SKM-1 treated with dmso at 0.1 percent for 144 hours (cell line): Measurements from ENCODE around the gene PIR.
A peak's percentile ranks its signal among the peaks of the same experiment; 100 is the strongest.

Experiments used
- DNase-seq: peaks from one replicate; lab custom pipeline; 2025; ENCODE audit not compliant: unreplicated experiment; lab: John Stamatoyannopoulos, UW

Gene PIR

DNA sequence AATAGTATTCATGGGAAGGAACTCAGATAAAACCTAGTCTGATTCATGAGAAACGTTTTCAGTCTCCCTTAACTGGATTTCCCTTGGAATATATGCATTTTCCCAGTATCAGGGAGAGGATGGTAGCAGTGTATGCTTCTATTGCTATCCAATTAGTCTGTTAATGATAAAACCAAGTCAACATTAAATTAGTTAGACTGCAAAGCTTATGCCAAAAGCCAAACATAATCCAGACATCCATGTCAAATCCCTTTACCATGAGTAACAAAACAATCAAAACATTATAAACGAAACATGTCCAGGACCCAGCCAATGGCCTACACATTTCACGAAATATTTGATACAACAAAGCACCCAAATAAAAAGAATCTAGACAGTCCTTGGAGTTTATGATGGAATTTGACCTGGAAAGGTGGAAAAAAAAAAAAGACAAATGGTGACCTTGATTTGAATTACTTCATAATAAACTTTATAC, 74.4 kb downstream of the PIR start:
- DNase-seq, result no peak

DNA sequence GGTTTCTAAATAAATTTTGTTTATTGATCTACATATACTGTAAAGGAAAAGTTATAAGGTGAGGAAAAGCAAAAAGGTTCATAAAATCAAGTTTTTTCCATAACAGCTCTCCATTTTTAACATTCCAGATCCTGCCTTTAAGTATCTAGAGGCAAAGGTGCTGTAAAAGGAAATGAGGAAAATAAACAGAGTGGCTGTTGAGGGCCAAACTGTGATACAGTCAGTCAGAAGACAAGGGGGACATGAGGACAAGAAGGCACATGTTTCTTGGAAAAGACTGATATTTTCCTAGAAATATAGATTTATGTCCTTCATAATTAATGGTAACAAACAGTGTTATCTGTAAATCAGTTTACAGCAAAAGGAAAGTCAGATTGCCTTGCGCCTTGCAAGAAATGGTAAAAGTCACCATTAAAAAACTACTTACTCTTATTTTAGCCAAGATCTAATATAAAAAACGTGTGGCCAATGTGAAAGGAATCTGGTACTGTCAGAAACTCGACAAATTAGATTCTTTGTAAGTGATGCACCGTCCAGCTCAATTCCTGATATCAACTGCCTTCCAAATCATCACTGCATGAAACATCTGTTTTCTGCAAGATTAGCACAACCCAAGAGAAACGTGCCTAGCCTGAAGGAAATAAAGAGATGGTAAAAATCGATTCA, 75.0 kb downstream of the PIR start:
- no peak for DNase-seq

DNA sequence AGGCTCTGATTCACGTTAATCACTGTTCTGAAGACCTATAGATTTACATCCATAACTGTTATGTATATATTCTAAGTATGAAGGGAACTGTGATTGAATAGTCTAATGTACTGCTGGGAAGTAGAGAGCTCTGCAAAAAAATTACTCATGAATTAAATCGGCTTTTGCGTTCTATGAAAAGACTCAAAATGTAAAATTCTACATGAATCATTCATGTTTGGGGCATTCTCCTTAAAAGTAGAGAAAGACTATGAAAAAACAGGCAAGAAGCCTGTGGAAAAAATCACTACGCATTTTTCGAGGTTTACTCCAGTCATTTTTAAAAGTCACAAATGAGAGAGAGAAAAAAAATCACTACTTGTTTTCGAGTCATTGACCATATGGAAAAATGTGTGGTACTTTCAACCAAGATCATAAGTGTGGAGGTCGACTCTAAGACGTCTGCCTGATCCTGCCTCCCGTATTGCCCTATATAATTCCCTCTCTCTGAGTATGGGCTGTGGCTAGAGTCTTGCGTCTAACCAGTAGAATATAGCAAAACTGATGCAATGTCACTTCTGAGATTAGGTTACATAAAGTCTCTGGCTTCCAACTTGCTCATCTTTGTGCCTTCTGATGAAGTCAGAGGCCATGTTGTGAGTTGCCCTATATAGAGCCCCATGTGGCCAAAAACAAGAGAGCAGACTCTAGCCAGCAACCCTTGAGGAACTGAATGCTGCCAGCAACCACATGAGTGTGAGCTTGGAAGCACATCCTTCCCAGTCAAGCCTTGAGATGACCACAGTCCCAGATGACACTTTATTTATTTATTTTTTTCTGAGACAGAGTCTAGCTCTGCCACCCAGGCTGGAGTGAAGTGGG, 76.8 kb downstream of the PIR start:
- no peak for DNase-seq

DNA sequence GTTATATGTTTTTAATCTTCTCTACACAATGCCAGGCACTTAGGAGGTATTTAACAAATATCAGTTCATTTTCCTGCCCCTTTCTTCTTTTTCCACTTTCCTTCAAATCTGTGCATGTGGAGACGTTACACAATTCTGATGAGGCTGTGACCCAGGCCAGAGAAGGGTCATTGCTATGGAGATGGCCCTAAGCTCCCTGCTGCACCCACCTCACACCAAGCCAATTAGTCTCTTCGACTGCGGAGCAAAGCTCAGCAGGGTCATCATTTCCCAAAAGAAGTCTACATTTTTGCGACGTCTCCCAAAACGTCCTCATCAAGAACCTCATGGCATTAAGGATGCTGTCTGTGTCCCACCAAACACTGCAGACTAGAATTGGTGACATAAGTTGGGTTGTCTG, 80.0 kb downstream of the PIR start:
- DNase-seq, result no peak

DNA sequence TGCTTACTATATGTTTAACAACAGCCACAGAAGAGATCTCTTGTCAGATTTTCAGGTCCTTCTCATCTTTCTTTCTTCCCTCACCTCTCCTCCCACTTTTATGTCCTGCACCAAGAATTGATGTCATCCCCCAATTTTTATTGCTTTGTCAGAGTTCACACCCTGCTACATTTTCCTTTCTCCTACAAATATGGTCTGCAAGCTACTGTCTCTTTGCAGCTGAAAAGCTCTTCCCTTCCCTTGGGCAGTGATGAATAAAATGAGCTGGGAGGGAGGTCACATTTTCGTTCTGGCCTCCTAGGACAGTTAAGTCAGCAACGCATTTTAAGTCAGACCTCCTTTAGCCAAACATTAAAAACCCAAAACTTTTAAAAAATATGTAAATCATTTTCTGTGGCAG, 82.2 kb downstream of the PIR start:
- no peak for DNase-seq

DNA sequence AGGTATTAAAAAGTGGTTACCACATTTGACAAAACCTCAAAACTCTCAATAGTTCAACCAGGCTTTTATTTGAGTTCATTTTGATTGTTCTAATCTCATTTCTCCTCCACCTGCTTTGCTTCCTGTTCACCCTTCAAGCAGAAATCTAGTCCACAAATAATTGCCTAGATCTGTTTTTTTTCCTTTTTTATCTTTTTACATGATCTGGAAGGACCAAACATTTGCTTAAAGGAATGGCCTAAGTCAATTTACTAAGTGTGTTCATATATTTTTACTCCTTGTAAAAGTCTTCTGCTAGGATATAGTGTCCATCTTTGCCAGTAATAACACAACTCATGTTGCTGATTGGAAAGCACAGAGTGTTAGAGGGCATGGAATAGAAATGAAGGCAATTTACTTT, 82.7 kb downstream of the PIR start:
- no peak for DNase-seq

DNA sequence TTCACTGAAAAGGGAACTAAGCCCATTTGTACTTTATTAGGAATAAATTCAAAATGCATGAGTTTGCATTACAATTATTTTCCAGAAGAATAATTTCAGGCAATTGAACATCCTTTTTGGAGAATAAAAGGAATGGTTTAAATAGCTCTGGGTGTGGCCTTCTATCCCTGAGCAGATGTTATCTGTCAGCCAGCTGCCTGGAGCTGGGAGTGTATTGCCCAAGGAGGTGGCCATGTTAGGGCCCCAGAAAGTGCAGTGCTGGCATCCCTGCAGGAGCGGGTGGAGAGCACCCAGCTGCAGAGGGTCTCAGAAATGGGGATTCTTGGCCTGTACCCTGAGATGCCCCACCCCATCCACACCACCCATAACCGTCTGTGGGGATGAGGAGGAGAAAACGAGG, 87.3 kb downstream of the PIR start:
- no peak for DNase-seq

DNA sequence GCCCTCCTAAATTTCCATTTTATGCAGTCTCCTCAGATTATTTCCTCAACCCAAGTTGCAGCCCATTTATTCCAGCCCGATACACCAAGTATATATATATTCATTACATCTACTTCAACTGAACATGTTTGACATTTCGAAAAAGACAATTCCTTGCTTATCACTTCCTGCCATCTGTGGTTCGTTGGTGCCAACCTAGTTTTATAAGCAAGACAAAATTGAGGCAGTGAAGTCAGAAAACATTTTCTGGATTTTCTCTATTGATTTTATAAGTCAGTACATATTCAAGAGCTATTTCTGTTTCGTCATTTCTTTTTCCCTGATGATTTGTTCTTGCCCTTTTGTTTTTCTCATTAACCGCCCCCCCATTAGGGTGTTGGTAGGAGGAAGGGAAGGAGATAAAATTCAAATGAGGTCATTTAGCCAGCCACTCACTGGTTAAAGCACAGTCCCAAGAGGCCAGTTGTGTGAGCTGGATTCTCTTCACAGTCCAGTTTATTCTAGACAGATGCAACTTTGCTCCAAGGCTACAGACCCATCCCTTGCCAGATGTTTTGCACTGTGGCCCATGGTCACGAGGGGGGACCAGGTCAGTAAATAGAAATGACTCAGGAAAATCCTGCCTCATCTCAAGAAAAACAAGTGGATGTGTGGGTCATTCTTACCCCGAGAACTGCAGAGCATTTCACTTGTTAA, 88.6 kb downstream of the PIR start:
- no peak for DNase-seq

DNA sequence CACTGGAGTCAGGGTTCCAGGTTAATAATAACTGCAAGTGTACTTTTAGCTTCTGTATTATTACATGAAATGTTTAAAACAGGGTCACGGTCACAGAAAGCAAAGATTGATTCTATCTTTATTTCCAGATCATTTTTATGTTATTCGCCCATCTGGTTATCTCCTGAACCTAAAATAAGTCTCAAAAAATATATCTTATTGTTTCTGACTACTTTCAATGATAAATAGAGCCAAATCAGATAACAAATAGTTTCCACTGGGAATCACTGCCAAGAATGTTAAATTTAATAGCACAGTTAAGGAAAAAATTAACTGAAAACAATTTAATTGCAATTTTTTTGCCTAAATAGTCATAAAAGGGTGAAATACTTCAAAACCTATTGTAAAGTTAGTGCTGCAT, 91.8 kb downstream of the PIR start:
- DNase-seq, result no peak

DNA sequence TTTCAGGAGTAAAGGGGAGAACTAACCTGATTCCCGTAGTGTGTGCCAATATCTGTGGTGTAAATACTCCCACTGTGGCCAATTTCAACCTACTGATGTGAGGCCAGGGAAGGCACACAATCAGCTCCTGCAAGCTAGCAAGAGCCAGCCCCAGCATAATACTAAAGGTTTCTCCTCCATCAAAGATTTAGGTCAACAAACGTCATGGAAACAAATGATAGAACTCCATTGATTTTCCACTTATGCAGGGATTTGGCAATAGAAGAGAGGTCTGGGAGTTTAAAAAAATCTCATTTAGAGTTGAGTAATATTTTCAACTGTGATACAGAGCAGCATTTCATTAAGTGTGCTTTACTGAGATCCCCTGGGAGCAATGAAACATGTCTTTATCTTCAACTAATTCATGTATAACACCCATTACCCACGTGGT, 93.2 kb downstream of the PIR start:
- DNase-seq, result no peak

DNA sequence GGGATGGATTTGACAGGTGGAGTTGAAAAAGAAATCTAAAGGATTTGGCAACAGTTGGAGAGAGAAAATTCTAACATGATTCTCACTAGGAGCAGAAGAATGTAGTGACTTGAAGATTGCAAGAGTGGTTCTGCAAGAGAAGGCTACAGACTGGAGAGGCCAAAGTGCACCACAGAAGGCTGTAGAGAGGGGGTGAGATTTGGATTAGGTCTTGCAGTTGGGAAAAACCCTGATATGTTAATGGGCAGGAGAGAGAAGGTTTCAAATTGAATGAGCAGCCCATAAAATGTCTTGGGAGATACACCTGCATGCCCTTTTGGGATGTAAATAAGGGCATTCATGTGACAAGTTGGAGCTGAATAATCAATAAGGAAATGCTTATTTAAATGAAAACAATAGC, 94.3 kb downstream of the PIR start:
- no peak for DNase-seq

DNA sequence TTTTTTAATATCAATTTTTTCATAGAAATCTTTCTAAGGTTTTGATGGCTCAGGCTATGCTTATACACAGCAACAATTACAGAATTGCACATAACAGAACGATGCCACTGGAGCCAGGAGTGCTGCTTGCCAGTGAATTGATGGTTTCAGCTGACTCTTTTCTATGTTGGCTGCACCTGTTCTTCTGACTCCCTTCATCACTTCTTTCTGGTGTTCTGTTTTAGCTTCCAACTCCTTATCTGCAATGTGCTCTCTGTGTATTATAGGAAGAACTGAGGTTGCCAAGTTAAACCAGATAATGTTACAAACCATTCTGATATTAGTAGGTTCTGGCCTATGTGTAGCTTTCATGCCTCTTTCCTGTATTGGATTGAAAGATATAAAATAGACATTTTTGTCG, 97.3 kb downstream of the PIR start:
- DNase-seq, result no peak

DNA sequence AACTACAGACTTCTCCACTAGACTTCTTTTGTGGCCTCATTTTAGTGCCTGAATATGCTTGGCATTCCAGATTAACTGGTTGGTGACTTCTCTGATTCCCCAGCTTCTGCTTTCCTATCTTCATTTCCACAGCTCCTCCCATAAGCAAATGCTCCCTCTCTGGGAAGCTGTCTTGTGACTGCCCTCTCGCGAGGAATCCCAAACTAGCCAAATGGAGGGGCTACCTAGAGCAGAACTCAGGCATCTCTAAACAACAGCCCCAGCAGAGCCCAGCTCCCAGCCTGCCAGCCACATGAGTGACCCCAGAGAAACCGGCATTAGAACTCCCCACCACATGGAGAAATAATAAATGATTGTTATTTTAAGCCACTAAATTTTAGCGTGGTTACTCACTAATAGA, 101.3 kb downstream of the PIR start:
- no peak for DNase-seq

DNA sequence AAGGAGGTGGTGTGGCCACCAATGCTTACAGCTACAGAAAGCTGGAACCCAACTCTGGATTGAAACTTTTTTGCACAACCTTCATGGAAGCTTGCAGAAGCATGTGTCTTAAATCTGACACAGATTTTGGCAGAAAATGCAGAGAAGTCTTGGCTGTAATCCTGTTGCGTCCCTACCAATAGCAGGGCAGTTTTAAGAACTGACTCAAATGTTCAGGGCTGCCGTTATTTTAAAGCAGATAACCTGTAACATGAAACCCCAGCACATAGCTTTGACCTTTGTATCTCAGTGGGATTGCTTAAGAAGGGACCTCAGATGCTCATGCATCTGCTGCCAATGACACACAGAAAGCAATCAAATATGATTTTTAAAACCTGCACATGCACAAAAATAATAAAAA, 108.8 kb downstream of the PIR start, which contains the start of gene VEGFD:
Gene VEGFD (minus strand): TSS at position 110 of the 400 bp plus-strand sequence. CDS start 467 bp downstream, outside the sequence.
- DNase-seq, result no peak

DNA sequence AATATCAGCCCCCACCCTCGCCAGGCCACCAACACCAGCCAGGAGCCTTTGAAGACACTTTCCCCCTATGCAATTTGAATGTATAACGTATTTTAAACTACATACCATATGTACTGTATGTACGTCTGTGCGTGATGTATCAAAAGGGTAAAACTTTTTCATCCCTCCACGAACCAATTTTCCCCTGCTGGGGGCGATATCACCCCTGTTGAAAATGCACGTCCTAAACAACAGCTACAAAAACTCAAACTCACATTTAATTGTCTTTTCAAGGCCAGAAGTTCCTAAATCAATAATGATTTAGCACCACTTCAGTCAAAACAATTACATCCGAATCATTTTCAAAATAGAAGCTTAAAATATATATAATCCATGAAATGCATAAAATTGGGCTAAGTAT, 110.3 kb downstream of the PIR start:
- no peak for DNase-seq

DNA sequence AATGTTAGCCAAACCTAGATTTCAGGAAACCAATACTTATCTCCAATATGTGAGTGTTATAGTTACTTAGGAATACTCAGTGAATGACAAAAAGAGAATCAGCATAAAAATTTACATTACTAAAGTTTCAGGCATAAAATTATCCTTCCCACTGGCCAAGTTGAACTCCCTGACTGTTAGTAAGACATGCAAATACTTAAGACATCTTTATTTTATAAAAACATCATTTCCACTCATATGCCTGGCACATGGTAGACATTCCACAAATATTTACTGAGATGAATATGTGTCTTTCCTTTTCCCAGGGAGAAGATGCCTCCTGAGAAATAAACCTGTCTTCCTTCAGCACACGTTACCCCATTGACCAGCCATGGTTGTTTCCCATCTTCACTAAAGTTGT, 116.2 kb downstream of the PIR start:
- no peak for DNase-seq

DNA sequence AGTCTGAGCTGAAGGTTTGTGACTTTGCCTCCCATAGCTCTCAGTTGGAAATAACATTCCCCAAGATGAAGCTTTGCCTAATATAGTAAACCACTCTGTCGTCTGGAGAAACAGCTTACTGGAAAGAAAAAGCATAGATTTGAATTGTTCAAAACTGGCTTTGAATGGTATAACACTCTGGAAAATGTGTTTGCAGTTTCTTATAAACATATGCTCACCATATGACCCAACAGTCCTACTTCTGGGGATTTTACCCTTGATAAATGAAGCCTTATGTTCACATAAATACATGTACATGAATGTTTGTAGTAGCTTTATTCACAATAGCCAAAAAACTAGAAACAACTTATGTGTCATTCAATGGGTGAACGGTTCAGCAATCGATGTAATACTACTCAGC, 119.2 kb downstream of the PIR start:
- no peak for DNase-seq

DNA sequence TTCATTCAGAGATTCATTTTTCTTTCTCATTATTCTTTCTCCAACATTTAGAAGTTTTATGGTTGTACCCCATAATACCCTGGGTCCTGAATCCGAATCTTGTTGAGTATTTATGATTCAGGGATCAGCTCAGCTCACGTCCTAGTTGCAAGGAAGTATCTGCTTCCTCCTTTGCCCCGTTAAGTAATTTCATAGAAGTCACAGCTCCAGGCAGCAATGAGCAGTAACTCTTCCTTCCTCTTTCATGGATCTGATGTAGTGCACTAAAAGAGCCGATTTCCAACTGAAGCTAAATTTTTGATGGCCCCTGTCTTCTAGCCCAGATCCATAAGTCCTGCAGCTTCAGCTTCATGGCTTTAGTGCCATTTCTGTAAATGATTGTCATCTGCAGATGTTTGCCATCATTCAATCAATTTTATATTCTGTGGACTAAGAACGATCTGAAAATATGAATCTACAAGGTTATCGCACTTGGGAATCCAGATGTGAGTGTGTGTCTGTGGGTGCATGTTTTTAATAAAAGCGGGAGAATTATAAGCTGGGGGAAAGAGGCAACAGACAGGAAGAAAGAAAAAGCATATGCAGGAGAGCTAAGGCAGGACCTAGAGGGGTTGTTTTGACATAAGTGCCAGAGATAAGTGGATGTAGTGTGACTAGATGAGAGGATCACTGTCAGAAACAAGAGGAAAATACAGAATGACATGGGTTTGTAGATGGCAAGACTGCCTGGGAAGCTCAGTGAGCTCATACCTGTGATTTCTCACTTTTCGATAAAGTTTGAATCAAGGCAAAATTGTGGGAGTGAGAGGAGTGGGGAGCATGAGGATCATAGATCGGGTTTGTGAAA, 126.4 kb downstream of the PIR start:
- peak; percentile 63 for DNase-seq

DNA sequence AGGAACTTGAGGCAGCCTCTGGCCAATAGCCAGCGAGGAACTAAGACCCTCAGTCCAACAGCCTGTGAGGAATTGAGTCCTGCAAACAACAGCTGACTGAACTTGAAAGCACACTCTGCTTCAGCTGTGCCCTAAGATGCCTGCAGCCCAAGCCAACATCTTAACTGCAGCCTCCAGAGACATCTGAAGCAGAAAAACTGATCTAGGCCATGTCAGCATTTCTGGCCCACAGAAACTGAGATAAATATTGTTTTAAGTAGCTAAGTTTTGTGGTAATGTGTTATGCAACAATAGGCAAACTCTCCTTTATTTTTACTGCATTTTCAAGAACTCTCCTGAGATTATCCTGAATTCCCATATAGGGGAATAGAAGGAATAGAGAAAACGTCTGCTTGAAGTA, 133.4 kb downstream of the PIR start:
- no peak for DNase-seq

DNA sequence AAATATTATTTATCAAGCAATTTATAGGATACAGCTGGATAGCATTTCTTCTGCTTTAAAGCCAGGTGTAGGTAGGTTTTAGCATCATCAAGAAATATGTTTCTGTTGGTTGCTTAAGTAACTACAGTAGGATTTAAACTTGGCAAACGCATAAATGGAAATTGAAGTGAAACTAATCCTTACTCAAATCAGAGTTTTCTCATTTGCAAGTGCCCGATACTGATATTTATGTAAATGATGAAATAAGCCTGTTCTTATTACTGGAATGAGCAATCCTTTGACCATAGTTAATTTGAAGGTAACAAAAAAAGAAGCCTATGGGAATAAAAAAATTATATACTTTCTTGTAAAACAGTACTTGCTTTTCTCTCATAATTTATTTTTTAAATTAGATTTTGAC, 134.6 kb downstream of the PIR start:
- DNase-seq, result no peak

DNA sequence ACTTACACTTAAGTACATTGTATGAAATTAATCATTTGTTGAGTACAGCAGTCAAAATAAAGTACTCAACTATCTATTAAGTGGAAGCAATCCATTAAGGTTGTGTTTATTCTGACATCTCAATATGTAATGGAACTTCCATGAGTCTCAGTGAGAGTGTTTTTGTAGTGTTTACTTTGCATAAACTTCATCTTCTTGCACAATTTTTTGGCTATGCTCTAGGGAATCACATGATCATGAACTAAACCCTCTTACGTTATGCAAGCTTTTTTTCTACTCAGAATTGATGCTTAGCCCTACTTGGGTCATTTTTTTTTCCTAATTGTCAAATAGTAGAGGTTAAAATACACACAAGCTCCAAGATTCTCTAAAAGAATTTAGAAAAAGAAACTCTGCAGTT, 136.7 kb downstream of the PIR start:
- no peak for DNase-seq
